BE2C (cell line): ENCODE results near the gene PLCB1.

Source experiments
- DNase-seq: peaks from one replicate; pipeline ENCODE4 v3.0.0-alpha.2; 2020
- H3K27me3 ChIP-seq: fragments of 250-450 bp; sonication (Bioruptor Pico); 2 replicates; pipeline ENCODE4 v1.5.1; 2020; ENCODE audit warnings: mild to moderate bottlenecking
- H3K36me3 ChIP-seq: fragments of 250-450 bp; sonication (Bioruptor Pico); 2 replicates; pipeline ENCODE4 v1.5.1; 2020; ENCODE audit warnings: mild to moderate bottlenecking
- H3K4me1 ChIP-seq: fragments of 250-450 bp; sonication (Bioruptor Pico); 2 replicates; pipeline ENCODE4 v1.5.1; 2020
- H3K4me3 ChIP-seq: 2 replicates; pipeline ENCODE4 v1.5.1; 2011; ENCODE audit warnings: low read depth, low read length
- H3K9me3 ChIP-seq: fragments of 250-450 bp; sonication (Bioruptor Pico); 2 replicates; pipeline ENCODE4 v1.5.1; 2020
- CTCF ChIP-seq: IDR thresholded peaks from 2 replicates; pipeline ENCODE4 v1.5.1; 2012; ENCODE audit warnings: mild to moderate bottlenecking, low read depth, low read length

Gene PLCB1

GRCh38 chr20:8166730-8167129, 34.7 kb downstream of the PLCB1 start:
- Histone ChIP-seq H3K36me3 (no peaks in the 10 kb centered on the region), H3K4me3 (no peak overlapping the region), H3K9me3 (no peaks in the 10 kb centered on the region; the same call in 1 of the 2 replicates), H3K4me1 (peaks cover 10% of the 10 kb centered on the region), H3K27me3 (no peaks in the 10 kb centered on the region)
- no peak for DNase-seq
- TF ChIP-seq CTCF: no peak

- Histone ChIP-seq H3K4me1 (peaks cover 10% of the 10 kb centered on the region), H3K27me3 (no peaks in the 10 kb centered on the region)
- DNase-seq: no peak
Observed at GRCh38 chr20:8168785-8169288, 36.8 kb downstream of the PLCB1 start.

DNA sequence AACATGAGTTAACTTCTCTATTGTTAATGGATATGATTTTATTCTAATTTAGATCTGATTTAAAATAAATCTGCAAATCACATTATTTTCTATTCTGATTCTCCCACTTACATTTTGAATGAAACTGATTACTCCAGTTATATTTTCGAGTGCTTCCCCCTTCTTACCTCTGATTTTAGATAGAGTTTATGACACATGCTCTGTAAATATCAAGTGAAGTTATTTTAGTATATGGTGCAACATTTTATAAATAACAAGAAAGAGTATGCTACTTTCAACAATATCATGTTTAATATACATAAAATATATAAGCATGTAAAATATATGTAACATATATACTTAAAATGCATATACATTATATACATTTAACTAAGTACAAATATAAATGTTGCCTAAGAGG, 38.9 kb downstream of the PLCB1 start:
- Histone ChIP-seq H3K4me3 (no peak overlapping the region), H3K4me1 (peaks cover 10% of the 10 kb centered on the region), H3K36me3 (peaks cover 6% of the 10 kb centered on the region), H3K27me3 (no peaks in the 10 kb centered on the region), H3K9me3 (no peaks in the 10 kb centered on the region; the same call in 1 of the 2 replicates)
- no peak for DNase-seq
- no peak for TF ChIP-seq CTCF

More at GRCh38 chr20:8168785-8169288, 36.8 kb downstream of the PLCB1 start:
- TF ChIP-seq CTCF: no peak
- H3K9me3 ChIP-seq: no peaks in the 10 kb centered on the region; the same call in 1 of the 2 replicates
- H3K36me3 ChIP-seq: peaks cover 6% of the 10 kb centered on the region
- H3K4me3 ChIP-seq: no peak overlapping the region

GRCh38 chr20:8172191-8172590, 40.1 kb downstream of the PLCB1 start:
- Histone ChIP-seq H3K9me3 (no peaks in the 10 kb centered on the region; the same call in 1 of the 2 replicates), H3K4me1 (peaks cover 5% of the 10 kb centered on the region), H3K4me3 (no peak overlapping the region), H3K36me3 (peaks cover 6% of the 10 kb centered on the region), H3K27me3 (no peaks in the 10 kb centered on the region)
- TF ChIP-seq CTCF: no peak
- DNase-seq: no peak

DNA sequence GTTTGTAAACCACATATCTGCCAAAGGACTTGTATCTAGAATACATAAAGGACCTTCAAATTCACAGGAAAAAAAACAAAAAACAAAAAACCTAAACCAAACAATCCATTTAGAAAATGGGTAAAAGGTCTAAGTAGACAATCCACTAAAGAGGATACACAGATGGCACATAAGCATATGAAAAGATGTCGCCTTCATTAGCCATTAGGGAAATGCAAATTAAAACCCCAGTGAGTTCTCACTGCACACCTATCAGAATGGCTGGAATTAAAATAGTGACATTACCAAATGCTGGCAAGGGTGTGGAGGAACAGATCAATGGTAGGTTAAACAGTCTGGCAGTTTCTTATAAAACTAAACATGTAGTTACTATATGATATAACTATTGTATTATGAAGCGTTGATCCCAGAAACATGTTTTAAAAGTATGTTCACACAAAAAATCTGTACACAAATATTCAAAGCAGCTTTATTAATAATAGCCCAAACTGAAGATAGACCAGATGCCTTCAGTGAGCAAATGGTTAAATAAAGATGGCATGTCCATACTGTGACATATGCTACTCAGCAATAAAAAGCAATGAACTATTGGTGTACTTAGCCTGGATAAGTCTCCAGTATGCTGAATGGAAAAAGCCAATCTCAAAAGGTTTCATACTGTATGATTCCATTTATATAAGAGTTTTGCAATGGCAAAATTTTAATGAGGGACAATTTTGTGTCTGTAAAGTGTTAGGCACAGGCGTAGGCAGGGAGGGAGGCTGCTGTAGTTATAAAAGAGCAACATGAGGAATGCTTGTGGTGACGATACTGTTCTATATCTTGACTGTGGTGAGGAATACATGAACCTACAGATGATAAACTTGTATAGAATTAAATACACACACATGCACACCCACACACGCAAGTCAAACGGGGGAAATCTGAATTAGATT, 43.9 kb downstream of the PLCB1 start:
- no peak for DNase-seq
- TF ChIP-seq CTCF: no peak
- H3K4me3 ChIP-seq: no peak overlapping the region

GRCh38 chr20:8183526-8183925, 51.5 kb downstream of the PLCB1 start:
- Histone ChIP-seq H3K9me3 (no peaks in the 10 kb centered on the region), H3K4me1 (peaks cover 8% of the 10 kb centered on the region; the same call in 1 of the 2 replicates), H3K27me3 (no peaks in the 10 kb centered on the region), H3K36me3 (no peaks in the 10 kb centered on the region; the same call in 1 of the 2 replicates), H3K4me3 (no peak overlapping the region)
- no peak for DNase-seq
- no peak for TF ChIP-seq CTCF

More for the DNA sequence above, 43.9 kb downstream of the PLCB1 start:
- peaks cover 2% of the 10 kb centered on the region; the same call in 1 of the 2 replicates for H3K9me3 ChIP-seq
- no peaks in the 10 kb centered on the region for H3K27me3 ChIP-seq
- no peaks in the 10 kb centered on the region for H3K4me1 ChIP-seq
- H3K36me3 ChIP-seq: peaks cover 6% of the 10 kb centered on the region
